ENCODE results near the gene SHISA5.

DNA sequence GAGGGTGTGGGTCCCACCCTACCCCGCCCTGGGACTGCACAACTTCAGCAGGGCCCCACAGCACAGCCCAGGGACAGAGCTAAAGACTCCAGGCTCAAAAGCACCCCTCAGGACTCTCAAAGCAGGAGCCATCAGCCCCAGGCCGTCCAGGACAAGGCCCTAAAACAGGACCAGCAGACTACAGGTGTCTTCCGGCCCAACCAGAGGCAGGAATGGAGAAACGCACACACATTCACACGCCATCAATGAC, 31.4 kb downstream of the SHISA5 start:
- TF ChIP-seq POLR2A (IDR thresholded peaks at IDR 0.05), result no peak
- TF ChIP-seq, protein P1, sequence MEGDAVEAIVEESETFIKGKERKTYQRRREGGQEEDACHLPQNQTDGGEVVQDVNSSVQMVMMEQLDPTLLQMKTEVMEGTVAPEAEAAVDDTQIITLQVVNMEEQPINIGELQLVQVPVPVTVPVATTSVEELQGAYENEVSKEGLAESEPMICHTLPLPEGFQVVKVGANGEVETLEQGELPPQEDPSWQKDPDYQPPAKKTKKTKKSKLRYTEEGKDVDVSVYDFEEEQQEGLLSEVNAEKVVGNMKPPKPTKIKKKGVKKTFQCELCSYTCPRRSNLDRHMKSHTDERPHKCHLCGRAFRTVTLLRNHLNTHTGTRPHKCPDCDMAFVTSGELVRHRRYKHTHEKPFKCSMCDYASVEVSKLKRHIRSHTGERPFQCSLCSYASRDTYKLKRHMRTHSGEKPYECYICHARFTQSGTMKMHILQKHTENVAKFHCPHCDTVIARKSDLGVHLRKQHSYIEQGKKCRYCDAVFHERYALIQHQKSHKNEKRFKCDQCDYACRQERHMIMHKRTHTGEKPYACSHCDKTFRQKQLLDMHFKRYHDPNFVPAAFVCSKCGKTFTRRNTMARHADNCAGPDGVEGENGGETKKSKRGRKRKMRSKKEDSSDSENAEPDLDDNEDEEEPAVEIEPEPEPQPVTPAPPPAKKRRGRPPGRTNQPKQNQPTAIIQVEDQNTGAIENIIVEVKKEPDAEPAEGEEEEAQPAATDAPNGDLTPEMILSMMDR (IDR thresholded peaks at IDR 0.05), result no peak

Measured in tibial nerve (tissue), 3 donors.